Effector memory CD4-positive, alpha-beta T cell (primary cell): ENCODE measurements around the gene NAA20.

Experiments
- DNase-seq, 3 donors: peaks; one replicate each; pipeline ENCODE4 v3.0.0-alpha.2; 2020
- H3K27ac ChIP-seq: 2 replicates; pipeline ENCODE4 v1.7.0; 2013; ENCODE audit warnings: mild to moderate bottlenecking, low read length, moderate library complexity; ENCODE audit not compliant: insufficient read depth, poor library complexity, severe bottlenecking
- H3K27me3 ChIP-seq: replicated peaks from 2 replicates; pipeline ENCODE4 v1.7.0; 2013; ENCODE audit warnings: mild to moderate bottlenecking, low read length; ENCODE audit not compliant: insufficient read depth, control insufficient read depth, poor library complexity, severe bottlenecking
- H3K36me3 ChIP-seq: 2 replicates; pipeline ENCODE4 v1.7.0; 2013; ENCODE audit warnings: mild to moderate bottlenecking, low read length, moderate library complexity; ENCODE audit not compliant: control insufficient read depth, insufficient read depth
- H3K4me1 ChIP-seq: 2 replicates; pipeline ENCODE4 v1.7.0; 2013; ENCODE audit warnings: low read length, mild to moderate bottlenecking; ENCODE audit not compliant: control insufficient read depth, insufficient read depth, poor library complexity, severe bottlenecking
- H3K4me3 ChIP-seq: 2 replicates; pipeline ENCODE4 v1.7.0; 2013; ENCODE audit warnings: low read length, low read depth, mild to moderate bottlenecking; ENCODE audit not compliant: insufficient read depth, poor library complexity, severe bottlenecking
- H3K9me3 ChIP-seq: 2 replicates; pipeline ENCODE4 v1.7.0; 2013; ENCODE audit warnings: mild to moderate bottlenecking, low read length, moderate library complexity; ENCODE audit not compliant: control insufficient read depth
- total RNA-seq, 3 donors: gene quantifications; one replicate each; lab custom pipeline; 2026; lab: John Stamatoyannopoulos, UW

Gene NAA20
- total RNA-seq = 12.4 to 15.7 (median 15.2) reads per million in 3 donors

GRCh38 chr20:20017001-20017843, at the start of gene NAA20:
Gene NAA20 (plus strand): TSS chr20:20017362. CDS start chr20:20017397, 35 bp downstream.
- Histone ChIP-seq H3K27me3 (no peaks in the 10 kb centered on the region), H3K9me3 (no peaks in the 10 kb centered on the region), H3K4me1 (peaks cover 15% of the 10 kb centered on the region), H3K27ac (peak within 1 kb of the TSS; percentile 76), H3K36me3 (no peaks in the 10 kb centered on the region), H3K4me3 (peak within 1 kb of the TSS; percentile 91)
- DNase-seq = peak; percentile 80 to 86 (median 82)

GRCh38 chr20:19967445-19967844, 49.7 kb upstream of the NAA20 start:
- Histone ChIP-seq H3K4me3 (no peak overlapping the region), H3K4me1 (peaks cover 17% of the 10 kb centered on the region)

GRCh38 chr20:19968028-19968427, 49.1 kb upstream of the NAA20 start:
- Histone ChIP-seq H3K27ac (no peak overlapping the region), H3K4me1 (peaks cover 17% of the 10 kb centered on the region), H3K4me3 (no peak overlapping the region), H3K27me3 (no peaks in the 10 kb centered on the region), H3K36me3 (no peaks in the 10 kb centered on the region), H3K9me3 (no peaks in the 10 kb centered on the region)
- no peak for DNase-seq

More at GRCh38 chr20:19967445-19967844, 49.7 kb upstream of the NAA20 start:
- no peaks in the 10 kb centered on the region for H3K27me3 ChIP-seq
- no peaks in the 10 kb centered on the region for H3K9me3 ChIP-seq
- no peak overlapping the region for H3K27ac ChIP-seq
- H3K36me3 ChIP-seq = no peaks in the 10 kb centered on the region
- no peak for DNase-seq

- Histone ChIP-seq H3K27ac (no peak overlapping the region), H3K36me3 (no peaks in the 10 kb centered on the region), H3K9me3 (no peaks in the 10 kb centered on the region), H3K27me3 (no peaks in the 10 kb centered on the region), H3K4me3 (no peak overlapping the region), H3K4me1 (peaks cover 17% of the 10 kb centered on the region)
- no peak for DNase-seq
Observed at GRCh38 chr20:19968466-19969073, 48.6 kb upstream of the NAA20 start.

- H3K27ac ChIP-seq = no peak overlapping the region
- H3K9me3 ChIP-seq = no peaks in the 10 kb centered on the region
- H3K36me3 ChIP-seq = no peaks in the 10 kb centered on the region
- H3K4me1 ChIP-seq = peaks cover 17% of the 10 kb centered on the region
- H3K4me3 ChIP-seq = no peak overlapping the region
- no peaks in the 10 kb centered on the region for H3K27me3 ChIP-seq
- no peak for DNase-seq
Observed at GRCh38 chr20:19969106-19969505, 48.1 kb upstream of the NAA20 start.

GRCh38 chr20:19969507-19970255, 47.5 kb upstream of the NAA20 start:
- H3K27ac ChIP-seq = no peak overlapping the region
- peaks cover 17% of the 10 kb centered on the region for H3K4me1 ChIP-seq
- H3K36me3 ChIP-seq = no peaks in the 10 kb centered on the region
- no peaks in the 10 kb centered on the region for H3K9me3 ChIP-seq
- H3K27me3 ChIP-seq = no peaks in the 10 kb centered on the region
- no peak overlapping the region for H3K4me3 ChIP-seq
- no peak for DNase-seq

- no peak overlapping the region for H3K4me3 ChIP-seq
- H3K36me3 ChIP-seq = no peaks in the 10 kb centered on the region
- H3K27ac ChIP-seq = no peak overlapping the region
- no peaks in the 10 kb centered on the region for H3K9me3 ChIP-seq
- DNase-seq = no peak
- peaks cover 21% of the 10 kb centered on the region for H3K4me1 ChIP-seq
- no peaks in the 10 kb centered on the region for H3K27me3 ChIP-seq
Observed at GRCh38 chr20:19970256-19970765, 46.9 kb upstream of the NAA20 start.

- H3K4me1 ChIP-seq = peaks cover 21% of the 10 kb centered on the region
- H3K27me3 ChIP-seq = no peaks in the 10 kb centered on the region
- DNase-seq = no peak
- no peaks in the 10 kb centered on the region for H3K9me3 ChIP-seq
- no peaks in the 10 kb centered on the region for H3K36me3 ChIP-seq
- no peak overlapping the region for H3K4me3 ChIP-seq
- H3K27ac ChIP-seq = no peak overlapping the region
Observed at GRCh38 chr20:19971116-19971515, 46.0 kb upstream of the NAA20 start.

- H3K4me3 ChIP-seq = no peak overlapping the region
- no peaks in the 10 kb centered on the region for H3K27me3 ChIP-seq
- H3K36me3 ChIP-seq = no peaks in the 10 kb centered on the region
- H3K9me3 ChIP-seq = no peaks in the 10 kb centered on the region
- peaks cover 19% of the 10 kb centered on the region for H3K4me1 ChIP-seq
- DNase-seq = no peak
- H3K27ac ChIP-seq = no peak overlapping the region
Observed at GRCh38 chr20:19973961-19974629, 43.1 kb upstream of the NAA20 start.
